ENCODE data around the gene PSME3IP1. TPM values are rescaled to one million over a fixed set of nuclear protein-coding genes. Genes with fewer than 3 reads are reported as not detected.

PSME3IP1 gene
- total RNA-seq, 1 experiment from 2014 or later: 143 TPM

DNA sequence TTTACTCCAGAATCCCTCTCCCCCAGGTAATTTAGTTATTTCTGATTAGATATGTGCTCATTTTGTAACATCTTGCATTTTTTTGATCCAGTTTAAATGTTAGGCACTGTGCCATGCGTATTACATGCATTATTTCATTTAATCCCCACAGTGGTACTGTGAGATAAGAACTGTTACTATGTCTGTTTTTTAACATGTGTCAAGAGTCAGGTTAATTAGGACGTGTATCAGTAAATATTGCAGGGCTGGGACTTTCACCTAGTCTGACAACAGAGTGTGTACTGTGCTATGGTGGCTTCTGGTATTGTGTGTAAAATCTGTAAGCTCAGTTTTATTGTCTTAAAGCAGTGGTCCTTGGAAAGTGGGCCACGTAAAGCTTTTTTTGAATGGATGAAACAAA, 10.9 kb upstream of the PSME3IP1 start:
- ChIA-PET CTCF (no interaction called here), POLR2A (interaction anchor here (0.6 kb wide), 1 partner anchor 11 kb away, joined by 4 read pairs; the partner anchor contains the start of genes PSME3IP1 and RSPRY1)
- Histone ChIP-seq H3K4me3 (ENCODE audit: low read depth, low read length) (no peak overlapping the region), H3K9me3 (no peaks in the 10 kb centered on the region), H3K36me3 (ENCODE audit: control insufficient read depth, insufficient read depth, low read length) (no peaks in the 10 kb centered on the region; the same call in 1 of the 2 replicates), H3K27me3 (replicated peaks; ENCODE audit: control insufficient read depth, insufficient read depth, low read length) (no peaks in the 10 kb centered on the region), H3K4me1 (peaks cover 37% of the 10 kb centered on the region)
- DNase-seq: no peak
- H3K4me3 Mint-ChIP-seq (ENCODE audit: unreplicated experiment): no peak overlapping the region
- H3K27ac Mint-ChIP-seq (ENCODE audit: unreplicated experiment): no peak overlapping the region
- H3K36me3 Mint-ChIP-seq (ENCODE audit: insufficient read depth, unreplicated experiment): peaks cover 9% of the 10 kb centered on the region
- TF ChIP-seq, protein P1, sequence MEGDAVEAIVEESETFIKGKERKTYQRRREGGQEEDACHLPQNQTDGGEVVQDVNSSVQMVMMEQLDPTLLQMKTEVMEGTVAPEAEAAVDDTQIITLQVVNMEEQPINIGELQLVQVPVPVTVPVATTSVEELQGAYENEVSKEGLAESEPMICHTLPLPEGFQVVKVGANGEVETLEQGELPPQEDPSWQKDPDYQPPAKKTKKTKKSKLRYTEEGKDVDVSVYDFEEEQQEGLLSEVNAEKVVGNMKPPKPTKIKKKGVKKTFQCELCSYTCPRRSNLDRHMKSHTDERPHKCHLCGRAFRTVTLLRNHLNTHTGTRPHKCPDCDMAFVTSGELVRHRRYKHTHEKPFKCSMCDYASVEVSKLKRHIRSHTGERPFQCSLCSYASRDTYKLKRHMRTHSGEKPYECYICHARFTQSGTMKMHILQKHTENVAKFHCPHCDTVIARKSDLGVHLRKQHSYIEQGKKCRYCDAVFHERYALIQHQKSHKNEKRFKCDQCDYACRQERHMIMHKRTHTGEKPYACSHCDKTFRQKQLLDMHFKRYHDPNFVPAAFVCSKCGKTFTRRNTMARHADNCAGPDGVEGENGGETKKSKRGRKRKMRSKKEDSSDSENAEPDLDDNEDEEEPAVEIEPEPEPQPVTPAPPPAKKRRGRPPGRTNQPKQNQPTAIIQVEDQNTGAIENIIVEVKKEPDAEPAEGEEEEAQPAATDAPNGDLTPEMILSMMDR (IDR thresholded peaks at IDR 0.05; ENCODE audit: insufficient read depth in 1 of 2, low read depth in 1 of 2, low read length in 1 of 2, severe bottlenecking in 1 of 2, unreplicated experiment in 1 of 2): no peak
- H3K9me3 Mint-ChIP-seq (ENCODE audit: unreplicated experiment): no peaks in the 10 kb centered on the region
- H3K27me3 Mint-ChIP-seq (ENCODE audit: insufficient read depth, unreplicated experiment): no peaks in the 10 kb centered on the region
- intact Hi-C loops (cut with micrococcal nuclease; ENCODE audit: unreplicated experiment): no loop called here
- H3K4me1 Mint-ChIP-seq (ENCODE audit: low read depth, unreplicated experiment): peaks cover 39% of the 10 kb centered on the region
- no TSS peak for BruUV-seq (replicated peaks)

DNA sequence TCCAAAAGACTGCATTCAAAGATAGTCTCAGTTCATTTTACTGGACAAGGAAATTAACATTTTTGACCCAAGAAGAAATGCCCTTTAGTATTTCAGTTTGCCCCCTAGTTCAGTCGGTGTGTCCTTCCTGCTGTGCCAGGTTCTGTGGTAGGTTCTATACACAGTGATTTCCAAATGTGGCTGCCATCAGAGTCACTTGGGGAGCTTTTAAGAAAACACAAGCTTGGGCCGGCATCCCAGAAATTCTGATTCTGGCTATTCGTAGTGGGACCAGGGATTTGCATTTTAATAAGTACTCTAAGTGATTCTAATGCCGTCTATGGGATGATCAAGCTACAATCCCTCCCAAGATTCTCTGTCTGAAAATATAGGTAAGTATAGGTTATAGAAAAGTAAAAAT, 10.4 kb upstream of the PSME3IP1 start:
- Mint-ChIP-seq H3K27me3 (ENCODE audit: insufficient read depth, unreplicated experiment) (no peaks in the 10 kb centered on the region), H3K4me3 (ENCODE audit: unreplicated experiment) (no peak overlapping the region), H3K4me1 (ENCODE audit: low read depth, unreplicated experiment) (peaks cover 44% of the 10 kb centered on the region), H3K27ac (ENCODE audit: unreplicated experiment) (no peak overlapping the region), H3K9me3 (ENCODE audit: unreplicated experiment) (no peaks in the 10 kb centered on the region), H3K36me3 (ENCODE audit: insufficient read depth, unreplicated experiment) (peaks cover 9% of the 10 kb centered on the region)
- BruUV-seq (replicated peaks): no TSS peak
- intact Hi-C loops (cut with micrococcal nuclease; ENCODE audit: unreplicated experiment): no loop called here
- peaks cover 40% of the 10 kb centered on the region for H3K4me1 ChIP-seq
- POLR2A ChIA-PET: interaction anchor here (0.6 kb wide), 1 partner anchor 11 kb away, joined by 4 read pairs; the partner anchor contains the start of genes PSME3IP1 and RSPRY1
- CTCF ChIA-PET: no interaction called here
- no peaks in the 10 kb centered on the region; the same call in 1 of the 2 replicates for H3K36me3 ChIP-seq (ENCODE audit: control insufficient read depth, insufficient read depth, low read length)
- TF ChIP-seq, protein P1 (IDR thresholded peaks at IDR 0.05; ENCODE audit: insufficient read depth in 1 of 2, low read depth in 1 of 2, low read length in 1 of 2, severe bottlenecking in 1 of 2, unreplicated experiment in 1 of 2): no peak
- H3K9me3 ChIP-seq: no peaks in the 10 kb centered on the region
- DNase-seq: no peak
- H3K4me3 ChIP-seq (ENCODE audit: low read depth, low read length): no peak overlapping the region
- H3K27me3 ChIP-seq (replicated peaks; ENCODE audit: control insufficient read depth, insufficient read depth, low read length): no peaks in the 10 kb centered on the region

DNA sequence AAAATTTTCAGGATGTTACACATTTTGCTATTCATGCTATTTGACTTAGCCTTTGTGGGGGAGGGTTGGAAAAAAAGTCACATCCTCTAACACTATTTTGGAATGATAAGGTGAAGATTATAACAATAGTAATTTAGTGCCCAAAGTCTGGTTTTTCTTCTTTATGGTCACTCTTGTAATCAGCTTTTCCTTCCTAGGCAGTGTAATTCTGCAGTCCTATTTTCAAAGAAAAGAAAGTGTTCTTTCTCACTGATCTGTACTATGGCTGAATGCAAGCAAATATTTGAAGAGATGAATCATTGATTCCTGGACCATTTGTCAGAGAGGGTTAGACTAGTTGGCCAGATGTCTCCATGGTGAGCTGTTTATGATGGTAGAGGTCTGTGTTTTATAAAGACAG, 8.7 kb upstream of the PSME3IP1 start:
- CTCF ChIA-PET: interaction anchor here (0.6 to 1.2 kb wide), 2 partner anchors 76 to 110 kb away, joined by 5 to 6 read pairs; no protein-coding TSS in a partner anchor
- Histone ChIP-seq H3K36me3 (ENCODE audit: control insufficient read depth, insufficient read depth, low read length) (no peaks in the 10 kb centered on the region; the same call in 1 of the 2 replicates), H3K4me3 (ENCODE audit: low read depth, low read length) (no peak overlapping the region), H3K27me3 (replicated peaks; ENCODE audit: control insufficient read depth, insufficient read depth, low read length) (no peaks in the 10 kb centered on the region), H3K9me3 (no peaks in the 10 kb centered on the region), H3K4me1 (peaks cover 50% of the 10 kb centered on the region)
- H3K27ac Mint-ChIP-seq (ENCODE audit: unreplicated experiment): peak overlapping the region; percentile 37
- intact Hi-C loops (cut with micrococcal nuclease; ENCODE audit: unreplicated experiment): loop anchor here (2.0 kb wide), 1 partner anchor 50 kb away; the partner anchor contains the start of gene ARL2BP
- no TSS peak for BruUV-seq (replicated peaks)
- peak overlapping the region; percentile 4 for H3K4me3 Mint-ChIP-seq (ENCODE audit: unreplicated experiment)
- peaks cover 9% of the 10 kb centered on the region for H3K36me3 Mint-ChIP-seq (ENCODE audit: insufficient read depth, unreplicated experiment)
- TF ChIP-seq, protein P1 (IDR thresholded peaks at IDR 0.05; ENCODE audit: insufficient read depth in 1 of 2, low read depth in 1 of 2, low read length in 1 of 2, severe bottlenecking in 1 of 2, unreplicated experiment in 1 of 2): no peak
- POLR2A ChIA-PET: interaction anchor here (0.6 to 1.3 kb wide), 3 partner anchors 9 to 285 kb away, joined by 3 to 6 read pairs (median 4); partner anchors contain the start of genes ARL2BP and PSME3IP1
- DNase-seq: peak in 1 of 2 experiments; percentile 68
- peaks cover 49% of the 10 kb centered on the region for H3K4me1 Mint-ChIP-seq (ENCODE audit: low read depth, unreplicated experiment)
- no peaks in the 10 kb centered on the region for H3K9me3 Mint-ChIP-seq (ENCODE audit: unreplicated experiment)
- no peaks in the 10 kb centered on the region for H3K27me3 Mint-ChIP-seq (ENCODE audit: insufficient read depth, unreplicated experiment)
